Measurements from ENCODE around the gene ENG. TPM values are rescaled to one million over a fixed set of nuclear protein-coding genes. Genes with fewer than 3 reads are reported as not detected.
A peak's percentile ranks its signal among the peaks of the same experiment; 100 is the strongest.

The ENG gene
- total and polyA plus RNA-seq, 2 of the 8 experiments (the other 6 are each of a cell fraction or from before 2014, with no cell fraction given) = 1.8 to 4.4 TPM

GRCh38 chr9:127853312-127854183 lies 910 bp downstream of the ENG start:
- Histone ChIP-seq H3K56ac (replicated peaks; ENCODE audit: insufficient read length, low read depth, low read length) (no peak overlapping the region), H3K79me1 (ENCODE audit: low read depth, low read length) (no peaks in the 10 kb centered on the region), H3K27ac (ENCODE audit: low read depth, low read length) (no peak overlapping the region), H3K27me3 (replicated peaks in 1 of 4; ENCODE audit: control insufficient read depth in 3 of 4, extremely low read depth in 1 of 4, insufficient read depth in 3 of 4, low read length in 3 of 4) (no peaks in the 10 kb centered on the region), H2BK12ac (ENCODE audit: low read depth, low read length) (0 out of 2 replicates have a peak overlapping the region, but pooled peaks have one; percentile 27), H2BK15ac (ENCODE audit: low read length) (no peak overlapping the region), H3K4ac (replicated peaks; ENCODE audit: insufficient read length, low read depth, low read length) (no peak overlapping the region), H3K4me3 (ENCODE audit: extremely low read depth in 1 of 4, insufficient read depth in 2 of 4, low read depth in 3 of 4, low read length in 4 of 4) (no peak overlapping the region), H2BK5ac (ENCODE audit: low read depth, low read length) (0 out of 2 replicates have a peak overlapping the region, but pooled peaks have one; percentile 60), H2AK5ac (ENCODE audit: low read depth, low read length) (no peak overlapping the region), H2BK120ac (replicated peaks; ENCODE audit: low read depth, low read length) (no peak overlapping the region), H3K18ac (ENCODE audit: extremely low read depth, low read length) (peak overlapping the region; percentile 32; the same call in 1 of the 2 replicates), H2BK20ac (ENCODE audit: low read length) (no peak overlapping the region), H3K4me2 (ENCODE audit: insufficient read depth in 1 of 2, low read depth in 2 of 2, low read length in 2 of 2) (peak overlapping the region in 1 of 2 experiments; percentile 17; a peak in 1 of 4 replicates), H2AFZ (ENCODE audit: low read length) (no peak overlapping the region), H3K9ac (replicated peaks in 1 of 4; ENCODE audit: extremely low read depth in 1 of 4, low read depth in 3 of 4, low read length in 3 of 4) (no peak overlapping the region), H4K91ac (replicated peaks; ENCODE audit: insufficient read length, low read length) (no peak overlapping the region), H3K23me2 (ENCODE audit: low read depth, low read length) (no peaks in the 10 kb centered on the region; the same call in 1 of the 2 replicates), H3K4me1 (replicated peaks in 1 of 4; ENCODE audit: control insufficient read depth in 3 of 4, insufficient read depth in 4 of 4, low read length in 3 of 4) (peaks cover 0 to 10% (median 6%) of the 10 kb centered on the region in 4 experiments; a peak in 5 of 7 replicates), H3K79me2 (ENCODE audit: control insufficient read depth in 1 of 2, insufficient read depth in 2 of 2, low read length in 2 of 2) (no peaks in the 10 kb centered on the region), H4K20me1 (replicated peaks in 1 of 2; ENCODE audit: control insufficient read depth in 1 of 2, insufficient read depth in 2 of 2, low read length in 2 of 2) (no peaks in the 10 kb centered on the region), H4K8ac (ENCODE audit: extremely low read depth, insufficient read depth, low read length) (no peak overlapping the region), H3K23ac (ENCODE audit: insufficient read length) (no peak overlapping the region), H3K9me3 (ENCODE audit: insufficient read depth in 2 of 2, low read depth in 1 of 2, low read length in 1 of 2) (no peaks in the 10 kb centered on the region), H3K36me3 (ENCODE audit: control insufficient read depth in 2 of 4, insufficient read depth in 4 of 4, low read length in 3 of 4) (no peaks in the 10 kb centered on the region), H3K14ac (ENCODE audit: insufficient read length) (no peak overlapping the region), H4K5ac (ENCODE audit: insufficient read length, low read depth, low read length) (no peak overlapping the region)
- WGBS, 2 experiments (ENCODE audit: extremely low coverage in 1 of 2, insufficient coverage in 1 of 2, insufficient read length in 1 of 2, insufficient replicate concordance in 2 of 2, low coverage in 1 of 2, low lambda C conversion rate in 2 of 2, missing lambda C conversion rate in 1 of 2) = 80% methylated on average over 11 of the region's 13 CpGs; no CpG with 5 or more reads in 1 of the 2 experiments
- DNase-seq (ENCODE audit: low read depth in 1 of 2, low spot score in 2 of 2) (no peak), FAIRE-seq (no peak)
- CTCF ChIA-PET (ENCODE audit: partially characterized antibody) = interaction anchor here (0.6 to 6.6 kb wide), 22 partner anchors 9 to 224 kb away, joined by 3 to 50 read pairs (median 4); no protein-coding TSS in a partner anchor
- POLR2A ChIA-PET (ENCODE audit: partially characterized antibody) = interaction anchor here (1.0 to 3.2 kb wide), 11 partner anchors 8 to 66 kb away, joined by 3 to 16 read pairs (median 5); no protein-coding TSS in a partner anchor
- TF ChIP-seq GABPA (IDR thresholded peaks at IDR 0.05; ENCODE audit: borderline replicate concordance, insufficient read depth, low read length) (no peak), CREB1 (IDR thresholded peaks at IDR 0.05) (no peak), SP4 (IDR thresholded peaks at IDR 0.05; ENCODE audit: low read length) (no peak), BCL11A (IDR thresholded peaks at IDR 0.05; ENCODE audit: low read depth in 2 of 2, low read length in 2 of 2) (no peak), KDM5A (IDR thresholded peaks at IDR 0.05; ENCODE audit: low read length) (no peak), MAX (IDR thresholded peaks at IDR 0.05) (no peak), NRF1 (IDR thresholded peaks at IDR 0.05; ENCODE audit: low read depth, low read length) (no peak), ASH2L (IDR thresholded peaks at IDR 0.05; ENCODE audit: low read length) (no peak), E2F6 (IDR thresholded peaks at IDR 0.05) (no peak), SP1 (IDR thresholded peaks at IDR 0.05; ENCODE audit: low read depth, low read length) (no peak), TCF12 (IDR thresholded peaks at IDR 0.05; ENCODE audit: low read depth, low read length) (no peak), SIX5 (IDR thresholded peaks at IDR 0.05; ENCODE audit: low read depth, low read length) (no peak)
